OCI-LY7 (cell line): ENCODE measurements around the gene DNM2. TPM values are rescaled to one million over a fixed set of nuclear protein-coding genes. Genes with fewer than 3 reads are reported as not detected.

Experiments used
- Bru-seq: library from RNA; stranded (reverse); fragments of 400-500 nt; gene quantifications from one replicate; lab custom pipeline; 2021; lab: Mats Ljungman, UMichigan
- BruChase-seq, 2 experiments: library from RNA; stranded (reverse); fragments of 400-500 nt; gene quantifications; one replicate each; lab custom pipeline; 2021; lab: Mats Ljungman, UMichigan
- BruUV-seq: library from RNA; stranded (reverse); fragments of 400-500 nt; replicated peaks from 2 replicates; lab custom pipeline; 2021; lab: Mats Ljungman, UMichigan
- CTCF ChIA-PET: fragments of 300-600 bp; sonication (Branson Sonifier 250); formaldehyde crosslinking; loops from one replicate; lab custom pipeline; 2022; ENCODE audit warnings: antibody characterized with exemption; ENCODE audit not compliant: unreplicated experiment; lab: Charles Lee
- POLR2A ChIA-PET: fragments of 300-600 bp; sonication (Branson Sonifier 250); formaldehyde crosslinking; loops from one replicate; lab custom pipeline; 2022; ENCODE audit warnings: antibody characterized with exemption; lab: Charles Lee
- DNase-seq: peaks from one replicate; pipeline ENCODE4 v3.0.0-alpha.2; 2015; ENCODE audit warnings: low spot score
- H2AFZ ChIP-seq: fragments of 200-600 bp; sonication (generic), shearing (Covaris generic); 2 replicates; pipeline ENCODE4 v1.6.1; 2014; ENCODE audit warnings: mild to moderate bottlenecking, antibody characterized with exemption, low read length, moderate library complexity
- H3K27ac ChIP-seq: fragments of 200-600 bp; sonication (generic); 2 replicates; pipeline ENCODE4 v1.5.1; 2014; ENCODE audit warnings: mixed run types, low read depth, mild to moderate bottlenecking, moderate library complexity, low read length, inconsistent platforms; ENCODE audit not compliant: poor library complexity, severe bottlenecking
- H3K36me3 ChIP-seq: fragments of 200-600 bp; sonication (generic); 2 replicates; pipeline ENCODE4 v1.6.1; 2014; ENCODE audit warnings: mild to moderate bottlenecking, antibody characterized with exemption, low read length, moderate library complexity, mixed read lengths; ENCODE audit not compliant: insufficient read depth
- H3K4me1 ChIP-seq: fragments of 200-600 bp; sonication (generic); 2 replicates; pipeline ENCODE4 v1.5.1; 2014; ENCODE audit warnings: mild to moderate bottlenecking, low read length; ENCODE audit not compliant: insufficient read depth, poor library complexity, severe bottlenecking
- H3K4me2 ChIP-seq: fragments of 200-600 bp; sonication (generic); 2 replicates; pipeline ENCODE4 v1.6.1; 2014; ENCODE audit warnings: mild to moderate bottlenecking, low read length
- H3K4me3 ChIP-seq: fragments of 200-600 bp; sonication (generic); 2 replicates; pipeline ENCODE4 v1.5.1; 2014; ENCODE audit warnings: mild to moderate bottlenecking, low read depth, low read length; ENCODE audit not compliant: poor library complexity, severe bottlenecking
- H3K79me2 ChIP-seq: fragments of 200-600 bp; sonication (generic); 2 replicates; pipeline ENCODE4 v1.6.1; 2016; ENCODE audit warnings: low read depth, mild to moderate bottlenecking, low read length, moderate library complexity, mixed read lengths; ENCODE audit not compliant: insufficient read depth
- H3K9me2 ChIP-seq: fragments of 200-600 bp; sonication (generic); 2 replicates; pipeline ENCODE4 v1.6.1; 2016; ENCODE audit warnings: mild to moderate bottlenecking, low read length, mixed read lengths; ENCODE audit not compliant: insufficient read depth
- H3K9me3 ChIP-seq: fragments of 200-600 bp; sonication (generic); 2 replicates; pipeline ENCODE4 v1.6.1; 2014; ENCODE audit warnings: mild to moderate bottlenecking, mixed run types, low read length, mixed read lengths
- H4K20me1 ChIP-seq: fragments of 200-600 bp; sonication (generic); 2 replicates; pipeline ENCODE4 v1.6.1; 2014; ENCODE audit warnings: mild to moderate bottlenecking, antibody characterized with exemption, low read length, moderate library complexity, mixed read lengths; ENCODE audit not compliant: insufficient read depth
- CTCF ChIP-seq: fragments of 200-600 bp; sonication (generic); conservative IDR thresholded peaks from 2 replicates; pipeline ENCODE4 v1.5.1; 2014; ENCODE audit warnings: mild to moderate bottlenecking, antibody characterized with exemption, low read length, moderate library complexity, mixed read lengths
- EZH2phosphoT487 ChIP-seq: fragments of 200-600 bp; sonication (generic); IDR thresholded peaks from 2 replicates; pipeline ENCODE4 v1.6.1; 2018; ENCODE audit warnings: low read depth, borderline replicate concordance, mild to moderate bottlenecking, mixed run types, antibody characterized with exemption, low read length, moderate library complexity, mixed read lengths
- intact Hi-C: fragments of 100-400 bp; cut with micrococcal nuclease; formaldehyde crosslinking; loops from one replicate; pipeline ENCODE4 v1.10.0; 2022; ENCODE audit not compliant: unreplicated experiment
- long read RNA-seq: library from polyadenylated mRNA; stranded (forward); transcript quantifications from one replicate; pipeline ENCODE4 v2.0.0, GENCODE V29; 2022
- total RNA-seq, 2 experiments: library from RNA; depleted of rRNA in 1 of 2; stranded (reverse); fragments of >200 nt in 1 of 2; shearing (Covaris generic) in 1 of 2; gene quantifications; 2 replicates each; pipeline ENCODE4 v1.2.3, GENCODE V29; 2014 to 2022

The DNM2 gene
- total RNA-seq (2014; rRNA removed; shearing (Covaris generic)) (108 and 139 TPM in 2 replicates), total RNA-seq (2022) (165 and 180 TPM in 2 replicates), Bru-seq, nascent RNA (percentile 66 among the genes with signal in this experiment), BruChase-seq, experiment 1, labeled RNA remaining after a 6-hour chase (percentile 73 among the genes with signal in this experiment), BruChase-seq, experiment 2, labeled RNA remaining after a 2-hour chase (percentile 69 among the genes with signal in this experiment)
- long read RNA-seq, full-length matches to known transcripts, result 120 of 184 reads
- long read RNA-seq, partial matches to known transcripts, result 24 of 184 reads
- long read RNA-seq, other reads (novel, unspliced or antisense), result 40 of 184 reads

DNA sequence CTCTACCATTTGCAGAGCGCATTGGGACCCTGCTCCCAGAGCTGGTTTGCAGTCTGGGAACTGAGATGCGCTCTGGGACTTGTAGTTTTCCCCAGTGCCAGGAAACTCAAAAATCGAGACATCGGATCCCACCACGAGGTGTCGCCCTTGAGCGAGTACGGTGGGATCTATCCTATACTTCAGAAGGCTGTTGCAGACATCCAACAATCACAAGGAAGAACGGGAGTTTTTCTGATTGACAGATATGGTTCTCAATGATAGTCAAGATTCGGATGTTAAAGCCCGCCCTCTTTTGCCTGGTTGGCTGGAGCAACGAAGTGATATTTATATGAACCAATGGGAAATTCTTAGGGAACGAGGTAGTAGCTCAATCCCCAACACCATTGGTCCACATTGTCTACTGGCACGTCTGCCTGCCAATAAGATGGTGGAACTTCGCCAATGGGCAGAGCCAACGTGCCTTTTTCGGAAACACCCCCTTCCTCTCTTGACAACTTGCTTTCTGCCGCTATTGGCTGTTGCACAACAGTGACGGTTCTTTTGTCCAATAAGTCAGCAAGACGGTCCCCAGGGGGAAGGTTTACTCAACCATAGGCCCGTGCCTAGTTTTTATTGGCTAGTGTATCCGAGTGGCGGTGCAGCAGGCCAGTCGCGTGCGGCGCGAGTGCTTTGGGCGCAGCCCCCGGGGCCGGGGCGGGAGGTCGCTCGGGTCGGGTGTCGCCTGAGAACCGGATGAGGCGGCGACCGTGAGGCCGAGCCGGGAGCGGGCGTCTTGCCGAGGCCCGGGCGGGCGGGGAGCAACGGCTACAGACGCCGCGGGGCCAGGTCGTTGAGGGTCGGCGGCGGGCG lies at the start of gene DNM2:
DNM2 (plus strand) TSS at position 724 of the 849 bp plus-strand sequence. CDS start 164 bp downstream, outside the sequence.
- DNase-seq, result peak; percentile 100
- peaks cover 13% of the 10 kb centered on the region for H3K4me1 ChIP-seq
- H3K79me2 ChIP-seq, result peaks cover 44% of the 10 kb centered on the region
- H4K20me1 ChIP-seq, result peaks cover 15% of the 10 kb centered on the region
- peak within 1 kb of the TSS; percentile 94 for H3K4me3 ChIP-seq
- no peaks in the 10 kb centered on the region for H3K9me2 ChIP-seq
- peaks cover 33% of the 10 kb centered on the region for H3K36me3 ChIP-seq
- H3K27ac ChIP-seq, result peak within 1 kb of the TSS; percentile 66
- CTCF ChIA-PET, result interaction anchor here (1.0 to 1.6 kb wide), 3 partner anchors 60 to 147 kb away, joined by 4 to 7 read pairs (median 4); no protein-coding TSS in a partner anchor
- no TSS peak for BruUV-seq
- TF ChIP-seq CTCF (peak; percentile 93), EZH2phosphoT487 (no peak)
- peak within 1 kb of the TSS; percentile 87 for H3K4me2 ChIP-seq
- POLR2A ChIA-PET, result interaction anchor here (0.5 to 1.6 kb wide), 9 partner anchors 9 to 878 kb away, joined by 3 to 11 read pairs (median 3); partner anchors contain the start of gene TMED1
- no peaks in the 10 kb centered on the region for H3K9me3 ChIP-seq
- H2AFZ ChIP-seq, result peak within 1 kb of the TSS; percentile 52; the same call in 1 of the 2 replicates
- intact Hi-C loops, result loop anchor here (1.0 kb wide), 6 partner anchors 42 to 147 kb away; no protein-coding TSS in a partner anchor

GRCh38 chr19:10669246-10669645 lies 48.6 kb upstream of the DNM2 start:
- peaks cover 98% of the 10 kb centered on the region for H3K79me2 ChIP-seq
- ChIA-PET CTCF (no interaction called here), POLR2A (no interaction called here)
- no peak overlapping the region for H3K4me2 ChIP-seq
- H3K36me3 ChIP-seq, result peaks cover 94% of the 10 kb centered on the region
- no peak overlapping the region for H3K27ac ChIP-seq
- no peaks in the 10 kb centered on the region for H3K9me3 ChIP-seq
- TF ChIP-seq CTCF (no peak), EZH2phosphoT487 (no peak)
- H3K4me1 ChIP-seq, result peaks cover 24% of the 10 kb centered on the region
- no peak overlapping the region for H2AFZ ChIP-seq
- no peaks in the 10 kb centered on the region for H3K9me2 ChIP-seq
- intact Hi-C loops, result no loop called here
- BruUV-seq, result no TSS peak
- H4K20me1 ChIP-seq, result peaks cover 31% of the 10 kb centered on the region
- no peak overlapping the region for H3K4me3 ChIP-seq
- DNase-seq, result no peak
